NCI-H1417 treated with DMSO at 0.1 percent for 48 hours (cell line): ENCODE results near the gene MAP3K20.
"Not testable (repeated sequence)": the region's sequence is repeated elsewhere in the genome, so short reads cannot be mapped to it uniquely, and the experiment has no call there.

ENCODE experiments used
- DNase-seq: peaks from one replicate; lab custom pipeline; 2025; lab: John Stamatoyannopoulos, UW

MAP3K20 gene

GRCh38 chr2:173235947-173236803 lies 160.5 kb downstream of the MAP3K20 start:
- no peak for DNase-seq

DNA sequence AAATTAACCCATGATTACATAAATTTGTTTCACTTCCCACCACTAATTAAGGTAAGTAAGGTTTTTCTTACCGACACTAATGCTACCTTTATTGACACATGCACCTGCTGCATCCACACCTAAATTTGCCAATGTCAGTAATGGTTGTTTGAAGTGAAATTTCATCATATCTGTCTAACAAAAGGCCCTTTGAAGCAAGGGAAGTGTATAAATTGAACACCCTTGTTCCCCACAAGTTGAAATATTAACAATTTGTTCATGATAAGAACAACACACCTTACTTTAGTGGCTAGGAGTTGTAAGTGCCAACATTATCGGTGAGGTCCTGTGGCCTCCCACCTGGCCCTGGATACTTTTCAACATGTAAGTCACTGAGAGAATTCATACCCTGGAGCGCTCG lies 162.7 kb downstream of the MAP3K20 start:
- DNase-seq: no peak

DNA sequence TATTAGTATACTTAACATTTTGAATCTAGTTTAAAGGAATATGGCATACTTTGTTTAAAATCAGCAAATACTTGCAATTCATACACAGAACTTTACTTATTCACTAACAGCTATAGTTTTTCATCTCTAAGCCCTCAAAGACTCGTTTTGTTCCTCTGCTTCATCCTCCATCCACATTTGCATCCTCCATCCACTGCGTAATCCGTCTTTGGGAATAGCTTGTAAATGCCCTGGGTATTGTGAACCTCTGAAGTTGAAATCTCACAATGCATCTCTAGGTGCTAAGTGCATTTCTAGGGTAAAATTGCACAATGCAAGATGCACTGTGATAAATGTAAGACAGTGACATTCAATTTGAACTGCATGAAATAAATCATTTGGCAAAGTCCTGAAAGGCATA lies 163.2 kb downstream of the MAP3K20 start:
- DNase-seq: no peak

DNA sequence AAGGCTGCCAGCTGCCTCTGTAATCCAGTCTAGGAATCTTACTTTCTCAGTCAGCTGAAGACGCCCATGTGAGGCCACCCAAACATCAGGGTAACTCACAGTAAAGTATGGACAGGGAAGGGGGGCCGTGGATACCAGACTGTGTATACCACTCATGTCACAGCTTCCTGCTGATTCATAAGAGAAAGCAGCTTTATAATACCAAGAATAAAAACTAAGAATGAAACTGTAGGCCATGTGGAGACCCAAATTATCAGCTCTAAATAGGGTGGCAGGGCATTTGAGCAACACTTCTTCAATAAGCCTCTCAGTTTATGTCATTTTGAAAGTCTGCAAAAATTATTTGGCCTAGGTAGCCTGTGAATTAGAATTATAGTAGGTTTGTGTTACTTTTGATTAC lies 164.0 kb downstream of the MAP3K20 start:
- DNase-seq: no peak

- no peak for DNase-seq
These were observed 164.4 kb downstream of the MAP3K20 start for GRCh38 chr2:173240083-173240482.

- no peak for DNase-seq
These were observed 166.0 kb downstream of the MAP3K20 start for GRCh38 chr2:173241643-173242042.

DNA sequence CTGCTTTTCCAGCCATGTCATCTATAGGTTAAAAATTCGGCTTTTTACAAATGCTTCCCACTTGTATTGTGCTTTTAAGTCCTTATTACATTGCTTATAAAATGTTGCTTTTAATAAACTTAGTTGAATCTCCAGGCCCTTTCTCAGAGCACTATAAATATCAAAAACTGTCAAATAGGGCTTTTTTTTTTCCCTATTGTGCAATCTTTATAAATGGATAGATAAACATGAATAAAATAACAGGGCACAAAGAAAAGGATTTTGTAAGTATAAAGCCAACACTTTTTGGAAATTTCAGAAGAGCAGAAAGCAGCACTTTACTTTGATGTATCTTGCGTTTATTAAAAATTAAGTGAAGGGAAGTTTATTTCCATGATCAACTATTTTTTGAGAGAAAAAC lies 171.5 kb downstream of the MAP3K20 start:
- DNase-seq: no peak

GRCh38 chr2:173248381-173248780 lies 172.7 kb downstream of the MAP3K20 start:
- no peak for DNase-seq

DNA sequence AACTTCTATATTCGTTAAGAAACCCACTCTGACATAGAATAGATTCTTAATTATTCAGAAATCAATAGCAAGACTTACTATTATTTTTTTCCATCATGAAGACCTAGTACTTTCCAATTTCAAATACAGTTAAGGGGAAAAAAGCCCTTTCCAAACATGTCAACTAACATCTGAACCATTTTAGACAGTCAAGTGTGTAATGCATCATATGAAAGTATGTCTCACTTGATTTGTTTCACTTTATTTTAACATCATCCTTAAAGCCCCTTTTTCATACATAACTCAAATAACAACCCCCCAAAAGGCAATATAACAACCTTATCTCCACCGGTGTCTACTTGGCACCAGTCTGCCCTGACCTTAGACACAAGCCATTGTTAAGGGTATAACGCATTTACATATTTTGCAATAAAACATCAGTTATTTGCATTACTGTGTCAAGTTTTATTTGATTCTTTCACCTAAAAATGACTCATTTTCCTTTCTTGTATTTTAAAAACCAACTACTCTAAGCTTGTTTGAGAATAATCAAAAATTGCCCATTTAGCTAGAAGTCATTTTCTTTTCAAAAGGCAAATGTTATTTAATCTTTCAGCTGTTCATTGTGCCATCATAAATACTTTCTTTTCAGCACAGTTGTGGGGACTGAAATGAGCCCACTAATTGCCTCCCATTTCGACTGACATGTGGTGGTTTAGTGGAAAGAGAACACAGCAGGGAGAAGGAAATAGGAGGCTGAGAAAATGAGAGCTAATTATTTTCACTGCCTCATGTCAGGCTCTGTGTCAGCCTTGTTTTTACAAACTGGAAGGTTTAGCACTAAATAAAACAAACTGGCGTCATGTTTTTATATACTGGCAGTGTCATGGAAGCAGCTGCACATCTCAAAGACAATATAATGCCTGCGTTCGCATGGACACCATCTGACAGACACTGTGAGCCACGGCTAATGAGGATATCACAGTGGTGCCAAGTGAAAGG lies 174.3 kb downstream of the MAP3K20 start:
- DNase-seq: peak; percentile 61

DNA sequence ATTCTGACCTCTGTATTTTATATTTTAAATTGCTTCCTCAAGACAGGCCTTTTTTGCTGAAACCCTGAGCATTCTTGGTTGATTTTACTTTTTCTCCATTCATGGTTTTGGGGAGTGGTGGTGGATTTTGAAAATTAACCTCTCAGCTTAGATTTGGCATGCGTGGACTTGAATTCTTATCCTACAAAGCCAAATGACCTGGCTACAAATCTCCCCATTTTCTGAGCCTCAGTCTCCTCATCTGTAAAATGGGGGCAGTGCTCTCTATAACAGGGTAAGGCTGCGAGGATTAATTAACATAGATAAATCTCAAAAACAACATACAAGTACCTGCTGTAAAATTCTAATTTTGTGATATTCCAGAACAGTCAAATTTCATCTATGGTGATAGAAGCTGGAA lies 175.6 kb downstream of the MAP3K20 start:
- DNase-seq: no peak

- DNase-seq: no peak
These were observed 176.9 kb downstream of the MAP3K20 start for GRCh38 chr2:173252581-173252980.

DNA sequence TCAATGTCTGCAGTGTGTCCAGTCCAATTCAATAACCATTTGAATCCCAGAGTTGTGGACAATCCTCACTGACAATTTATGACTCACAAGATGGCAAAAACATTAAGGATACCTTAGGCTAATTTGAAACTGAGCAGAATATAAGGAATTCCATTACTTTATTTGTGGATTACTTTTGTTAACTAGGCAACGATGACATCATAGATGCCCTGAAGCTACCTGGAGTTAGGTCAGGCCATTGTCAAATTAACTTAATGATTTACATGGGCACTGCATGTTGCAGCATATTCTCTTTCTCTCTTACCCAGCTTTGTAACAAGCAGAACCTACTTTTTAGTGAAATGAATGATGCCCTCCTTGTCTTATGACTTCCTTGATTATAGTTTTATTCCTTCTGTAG lies 179.0 kb downstream of the MAP3K20 start:
- no peak for DNase-seq

DNA sequence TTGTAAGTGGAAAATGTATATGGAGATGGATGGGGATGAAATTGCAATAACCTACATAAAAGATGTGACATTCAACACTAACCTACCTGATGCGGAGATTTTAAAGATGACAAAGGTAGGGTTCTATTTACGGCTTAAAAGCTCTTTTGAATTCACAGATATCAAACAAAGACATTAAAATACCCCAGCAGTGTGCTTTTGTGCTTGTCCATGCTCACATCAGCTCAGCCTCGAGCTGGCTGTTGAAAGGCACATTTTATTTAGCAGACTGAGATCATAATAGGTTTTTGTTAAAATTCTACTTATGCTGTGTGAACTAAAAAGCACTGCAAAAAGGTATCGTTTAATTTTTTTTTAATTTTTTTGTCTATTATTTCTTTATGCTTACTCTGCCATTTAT lies 183.1 kb downstream of the MAP3K20 start:
- DNase-seq: no peak

DNA sequence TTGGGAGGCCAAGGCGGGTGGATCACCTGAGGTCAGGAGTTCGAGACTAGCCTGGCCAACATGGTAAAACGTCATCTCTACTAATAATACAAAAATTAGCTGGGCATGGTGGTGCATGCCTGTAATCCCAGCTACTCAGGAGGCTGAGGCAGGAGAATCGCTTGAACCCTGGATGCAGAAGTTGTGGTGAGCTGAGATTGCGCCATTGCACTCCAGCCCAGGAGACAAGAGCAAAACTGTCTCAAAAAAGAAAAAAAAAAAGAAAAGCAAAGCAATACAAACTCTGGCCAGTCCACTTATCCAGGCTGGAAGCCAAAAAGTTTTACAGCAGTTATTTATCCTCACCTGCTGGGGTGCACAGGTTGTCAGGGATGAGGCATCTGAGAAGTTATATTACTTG lies 186.7 kb downstream of the MAP3K20 start:
- DNase-seq: not testable (repeated sequence)

GRCh38 chr2:173264151-173264550 lies 188.5 kb downstream of the MAP3K20 start:
- no peak for DNase-seq

DNA sequence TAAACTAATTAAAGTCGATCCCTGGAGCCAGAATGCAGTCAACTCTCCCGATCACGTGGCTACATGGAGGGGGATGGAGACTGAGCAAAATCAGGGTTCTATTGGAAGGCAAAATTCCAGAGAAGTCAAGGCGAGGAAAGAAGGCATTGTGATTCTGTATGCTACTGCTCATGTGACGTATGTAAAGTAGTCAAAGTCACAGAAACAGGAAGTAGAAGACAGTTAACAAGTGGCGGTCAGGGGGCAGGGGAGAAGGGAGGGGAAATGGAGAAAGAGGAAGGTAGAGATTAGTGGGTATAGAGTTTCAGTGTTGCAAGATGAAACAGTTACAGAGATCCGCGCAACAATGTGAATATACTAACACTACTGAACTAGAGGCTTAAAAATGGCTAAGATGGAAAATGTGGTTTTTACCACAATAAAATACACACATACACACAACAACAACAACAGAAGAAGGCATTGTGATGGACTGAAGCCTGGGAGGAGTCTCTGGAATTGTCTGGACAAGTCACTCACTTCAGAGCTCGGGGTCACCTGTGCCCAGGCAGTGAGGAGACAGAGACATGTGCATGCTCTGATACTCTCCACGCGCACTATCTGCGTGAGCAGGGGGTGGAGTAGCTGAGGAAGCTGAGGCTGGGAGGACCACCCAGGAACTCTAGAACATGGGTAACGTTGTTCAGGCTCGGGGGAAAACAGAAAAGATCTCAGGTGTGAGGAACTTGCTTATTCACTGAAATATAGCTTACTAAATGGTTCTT lies 189.1 kb downstream of the MAP3K20 start:
- DNase-seq: no peak

GRCh38 chr2:173271135-173271534 lies 195.5 kb downstream of the MAP3K20 start:
- DNase-seq: no peak

- DNase-seq: no peak
These were observed 196.2 kb downstream of the MAP3K20 start for GRCh38 chr2:173271825-173272224.

DNA sequence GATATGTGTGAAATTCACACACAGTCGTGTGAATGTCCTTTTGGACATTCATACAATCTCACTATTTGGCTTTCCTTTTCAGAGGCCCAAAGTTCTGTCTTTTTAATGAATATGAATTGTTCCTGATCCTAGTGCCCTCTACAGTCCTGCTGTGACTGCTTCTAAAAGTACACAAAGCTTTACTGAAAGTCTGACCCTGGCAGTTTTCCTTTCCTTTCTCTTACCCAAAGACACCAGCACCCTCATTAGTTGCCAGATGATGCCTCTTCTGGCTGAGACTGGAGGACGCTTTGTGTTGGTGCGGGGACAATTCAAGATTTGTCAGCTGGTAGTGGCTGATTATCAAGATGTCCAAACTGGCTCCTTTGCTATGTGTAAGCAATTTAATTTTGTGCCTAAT lies 197.2 kb downstream of the MAP3K20 start:
- no peak for DNase-seq

DNA sequence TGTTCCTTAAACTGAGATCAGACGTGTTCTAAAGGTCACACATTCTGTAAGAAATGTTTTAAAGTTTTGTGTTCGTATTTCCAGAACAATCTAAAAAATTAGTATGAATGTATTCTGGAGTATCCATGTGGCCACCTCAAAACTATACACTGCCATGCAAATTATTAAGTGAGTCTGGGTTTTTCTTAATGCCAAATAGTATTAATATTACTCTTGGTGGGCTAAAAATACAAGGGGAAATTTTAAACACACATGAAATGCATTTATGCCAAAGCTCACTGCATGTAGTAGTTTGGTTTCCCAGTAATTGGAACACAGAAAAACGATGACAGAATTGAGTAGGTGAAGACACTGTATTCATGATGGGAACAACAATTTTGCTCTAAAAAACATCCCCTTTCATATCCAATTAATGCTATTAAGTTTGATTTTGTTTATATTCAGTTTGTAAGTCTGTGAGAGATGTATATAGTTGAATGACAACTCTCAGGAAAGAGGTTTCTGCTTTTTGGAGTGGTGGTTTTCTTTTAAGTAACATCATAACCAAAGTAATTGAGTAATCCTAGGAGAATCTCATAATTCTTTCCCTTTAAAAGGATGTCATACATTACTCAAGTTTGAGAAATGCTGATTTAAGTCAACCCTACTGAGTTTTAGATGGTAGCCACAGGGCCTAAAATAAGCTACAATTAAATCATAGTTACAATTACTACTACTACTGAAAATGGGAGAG lies 203.3 kb downstream of the MAP3K20 start:
- no peak for DNase-seq

DNA sequence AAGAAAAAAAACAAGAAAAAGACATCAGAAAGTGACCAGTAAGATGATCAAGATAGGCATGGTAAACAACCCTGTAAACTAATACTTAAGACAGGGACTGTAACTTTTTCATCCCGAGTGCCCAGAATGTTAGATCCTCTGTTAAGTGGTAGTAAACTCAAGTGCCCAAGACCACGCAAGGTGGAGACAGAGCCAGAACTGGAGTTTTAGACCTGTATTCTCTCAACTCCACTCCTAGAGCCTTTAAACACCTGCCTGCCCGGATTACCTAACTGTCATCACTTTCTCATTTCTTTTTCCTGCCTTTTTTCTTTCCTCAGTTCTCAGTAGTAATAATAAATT lies 203.9 kb downstream of the MAP3K20 start:
- DNase-seq: no peak

GRCh38 chr2:173280853-173281252 lies 205.2 kb downstream of the MAP3K20 start:
- no peak for DNase-seq
